Ramos (cell line): ENCODE results near the gene ALS2.
"Not testable (repeated sequence)": the region's sequence is repeated elsewhere in the genome, so short reads cannot be mapped to it uniquely, and the experiment has no call there.

ENCODE experiments used
- in situ Hi-C: fragments of 300-500 bp; cut with MboI; formaldehyde crosslinking; loops from one replicate; pipeline ENCODE4 v1.14.3; 2022; ENCODE audit warnings: low sequenced_read_pairs; ENCODE audit not compliant: unreplicated experiment

The ALS2 gene

GRCh38 chr2:201795607-201796477 is 15.1 kb upstream of the ALS2 start:
- in situ Hi-C loops: no loop called here

GRCh38 chr2:201794294-201794693 is 13.6 kb upstream of the ALS2 start:
- in situ Hi-C loops: no loop called here

GRCh38 chr2:201793631-201794030 is 12.9 kb upstream of the ALS2 start:
- in situ Hi-C loops: no loop called here

- in situ Hi-C loops: no loop called here
These were observed 10.3 kb upstream of the ALS2 start for GRCh38 chr2:201790989-201791388.

- in situ Hi-C loops: no loop called here
These were observed 9.6 kb upstream of the ALS2 start for GRCh38 chr2:201790291-201790690.

- in situ Hi-C loops: no loop called here
These were observed 8.7 kb upstream of the ALS2 start for GRCh38 chr2:201789395-201789794.

GRCh38 chr2:201788371-201788770 is 7.6 kb upstream of the ALS2 start:
- in situ Hi-C loops: no loop called here

- in situ Hi-C loops: no loop called here
These were observed 5.7 kb upstream of the ALS2 start for GRCh38 chr2:201786471-201786870.

GRCh38 chr2:201785135-201785534 is 4.4 kb upstream of the ALS2 start:
- in situ Hi-C loops: no loop called here

GRCh38 chr2:201784563-201784962 is 3.8 kb upstream of the ALS2 start:
- in situ Hi-C loops: no loop called here

GRCh38 chr2:201781557-201782051 is 871 bp upstream of the ALS2 start:
- in situ Hi-C loops: no loop called here

- in situ Hi-C loops: no loop called here
These were observed 646 bp downstream of the ALS2 start for GRCh38 chr2:201779901-201780673.

GRCh38 chr2:201777869-201778268 is 2.9 kb downstream of the ALS2 start:
- in situ Hi-C loops: no loop called here

GRCh38 chr2:201777043-201777442 is 3.7 kb downstream of the ALS2 start:
- in situ Hi-C loops: no loop called here

- in situ Hi-C loops: no loop called here
These were observed 5.4 kb downstream of the ALS2 start for GRCh38 chr2:201775326-201775725.

GRCh38 chr2:201774546-201774945 is 6.2 kb downstream of the ALS2 start:
- in situ Hi-C loops: no loop called here

GRCh38 chr2:201773990-201774389 is 6.7 kb downstream of the ALS2 start:
- in situ Hi-C loops: no loop called here

GRCh38 chr2:201769666-201770373 is 10.9 kb downstream of the ALS2 start:
- in situ Hi-C loops: no loop called here

GRCh38 chr2:201768918-201769317 is 11.8 kb downstream of the ALS2 start:
- in situ Hi-C loops: no loop called here

GRCh38 chr2:201765799-201766198 is 14.9 kb downstream of the ALS2 start:
- in situ Hi-C loops: no loop called here

GRCh38 chr2:201764469-201764868 is 16.3 kb downstream of the ALS2 start:
- in situ Hi-C loops: not testable (repeated sequence)
